ENCODE measurements around the gene ROR2. TPM values are rescaled to one million over a fixed set of nuclear protein-coding genes. Genes with fewer than 3 reads are reported as not detected.

The ROR2 gene
- total and polyA plus RNA-seq, 2 experiments from 2014 or later: 8.1 to 18.8 TPM

DNA sequence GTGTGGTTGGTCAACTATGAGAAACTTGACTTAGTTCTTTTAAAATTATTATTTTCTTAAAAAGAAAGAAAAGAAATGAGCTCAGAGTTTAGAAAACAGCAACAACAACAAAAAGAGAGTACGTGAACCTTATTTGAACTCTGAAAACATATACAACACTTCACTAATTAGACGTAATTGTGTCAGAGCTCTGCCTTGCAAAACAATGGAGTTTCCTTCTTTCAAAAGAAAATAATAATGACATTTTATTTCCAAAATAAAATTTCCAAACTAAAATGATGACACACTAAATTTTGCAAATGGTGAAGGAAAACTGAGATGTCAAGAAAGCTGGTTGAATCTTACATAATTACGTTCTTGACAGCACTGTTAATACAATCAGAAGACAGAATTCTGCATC is 15.4 kb downstream of the ROR2 start:
- Mint-ChIP-seq H3K9me3 (peaks cover 30% of the 10 kb centered on the region), H3K27me3 (ENCODE audit: insufficient read depth, low read depth, poor library complexity) (no peaks in the 10 kb centered on the region), H3K27ac (no peak overlapping the region), H3K4me1 (peaks cover 17% of the 10 kb centered on the region), H3K36me3 (ENCODE audit: low read depth) (peaks cover 23% of the 10 kb centered on the region), H3K4me3 (no peak overlapping the region)
- Histone ChIP-seq H3K36me3 (ENCODE audit: insufficient read depth) (peaks cover 5% of the 10 kb centered on the region; the same call in 1 of the 2 replicates), H3K4me2 (no peak overlapping the region), H3K27ac (ENCODE audit: low read depth) (no peak overlapping the region), H3F3A (replicated peaks; ENCODE audit: low read depth) (no peaks in the 10 kb centered on the region), H4K20me1 (replicated peaks; ENCODE audit: insufficient read depth) (0 out of 2 replicates have a peak, but pooled peaks cover 6% of the 10 kb centered on the region), H3K79me2 (replicated peaks; ENCODE audit: insufficient read depth) (peaks cover 32% of the 10 kb centered on the region), H3K4me1 (ENCODE audit: insufficient read depth) (0 out of 2 replicates have a peak, but pooled peaks cover 2% of the 10 kb centered on the region), H3K27me3 (ENCODE audit: insufficient read depth) (no peaks in the 10 kb centered on the region), H3K9me2 (ENCODE audit: insufficient read depth) (0 out of 2 replicates have a peak, but pooled peaks cover 3% of the 10 kb centered on the region), H2AFZ (no peak overlapping the region), H3K4me3 (no peak overlapping the region)
- ATAC-seq (no peak), DNase-seq (ENCODE audit: low spot score) (no peak)
- no peak for TF ChIP-seq EZH2phosphoT487 (IDR thresholded peaks at IDR 0.05; ENCODE audit: unreplicated experiment)
- TF ChIP-seq ZNF331 (CRISPR knock-in tag; IDR thresholded peaks at IDR 0.05; ENCODE audit: low read depth): no peak
- no peak for TF ChIP-seq ZNF114 (CRISPR knock-in tag; IDR thresholded peaks at IDR 0.05)
- TF ChIP-seq EZH2 (IDR thresholded peaks at IDR 0.05; ENCODE audit: low read depth, unreplicated experiment): no peak
- TF ChIP-seq, protein P1, sequence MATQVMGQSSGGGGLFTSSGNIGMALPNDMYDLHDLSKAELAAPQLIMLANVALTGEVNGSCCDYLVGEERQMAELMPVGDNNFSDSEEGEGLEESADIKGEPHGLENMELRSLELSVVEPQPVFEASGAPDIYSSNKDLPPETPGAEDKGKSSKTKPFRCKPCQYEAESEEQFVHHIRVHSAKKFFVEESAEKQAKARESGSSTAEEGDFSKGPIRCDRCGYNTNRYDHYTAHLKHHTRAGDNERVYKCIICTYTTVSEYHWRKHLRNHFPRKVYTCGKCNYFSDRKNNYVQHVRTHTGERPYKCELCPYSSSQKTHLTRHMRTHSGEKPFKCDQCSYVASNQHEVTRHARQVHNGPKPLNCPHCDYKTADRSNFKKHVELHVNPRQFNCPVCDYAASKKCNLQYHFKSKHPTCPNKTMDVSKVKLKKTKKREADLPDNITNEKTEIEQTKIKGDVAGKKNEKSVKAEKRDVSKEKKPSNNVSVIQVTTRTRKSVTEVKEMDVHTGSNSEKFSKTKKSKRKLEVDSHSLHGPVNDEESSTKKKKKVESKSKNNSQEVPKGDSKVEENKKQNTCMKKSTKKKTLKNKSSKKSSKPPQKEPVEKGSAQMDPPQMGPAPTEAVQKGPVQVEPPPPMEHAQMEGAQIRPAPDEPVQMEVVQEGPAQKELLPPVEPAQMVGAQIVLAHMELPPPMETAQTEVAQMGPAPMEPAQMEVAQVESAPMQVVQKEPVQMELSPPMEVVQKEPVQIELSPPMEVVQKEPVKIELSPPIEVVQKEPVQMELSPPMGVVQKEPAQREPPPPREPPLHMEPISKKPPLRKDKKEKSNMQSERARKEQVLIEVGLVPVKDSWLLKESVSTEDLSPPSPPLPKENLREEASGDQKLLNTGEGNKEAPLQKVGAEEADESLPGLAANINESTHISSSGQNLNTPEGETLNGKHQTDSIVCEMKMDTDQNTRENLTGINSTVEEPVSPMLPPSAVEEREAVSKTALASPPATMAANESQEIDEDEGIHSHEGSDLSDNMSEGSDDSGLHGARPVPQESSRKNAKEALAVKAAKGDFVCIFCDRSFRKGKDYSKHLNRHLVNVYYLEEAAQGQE (IDR thresholded peaks at IDR 0.05; ENCODE audit: unreplicated experiment): no peak
- TF ChIP-seq POLR2AphosphoS5 (IDR thresholded peaks at IDR 0.05; ENCODE audit: low read depth): no peak
- TF ChIP-seq, protein P2, sequence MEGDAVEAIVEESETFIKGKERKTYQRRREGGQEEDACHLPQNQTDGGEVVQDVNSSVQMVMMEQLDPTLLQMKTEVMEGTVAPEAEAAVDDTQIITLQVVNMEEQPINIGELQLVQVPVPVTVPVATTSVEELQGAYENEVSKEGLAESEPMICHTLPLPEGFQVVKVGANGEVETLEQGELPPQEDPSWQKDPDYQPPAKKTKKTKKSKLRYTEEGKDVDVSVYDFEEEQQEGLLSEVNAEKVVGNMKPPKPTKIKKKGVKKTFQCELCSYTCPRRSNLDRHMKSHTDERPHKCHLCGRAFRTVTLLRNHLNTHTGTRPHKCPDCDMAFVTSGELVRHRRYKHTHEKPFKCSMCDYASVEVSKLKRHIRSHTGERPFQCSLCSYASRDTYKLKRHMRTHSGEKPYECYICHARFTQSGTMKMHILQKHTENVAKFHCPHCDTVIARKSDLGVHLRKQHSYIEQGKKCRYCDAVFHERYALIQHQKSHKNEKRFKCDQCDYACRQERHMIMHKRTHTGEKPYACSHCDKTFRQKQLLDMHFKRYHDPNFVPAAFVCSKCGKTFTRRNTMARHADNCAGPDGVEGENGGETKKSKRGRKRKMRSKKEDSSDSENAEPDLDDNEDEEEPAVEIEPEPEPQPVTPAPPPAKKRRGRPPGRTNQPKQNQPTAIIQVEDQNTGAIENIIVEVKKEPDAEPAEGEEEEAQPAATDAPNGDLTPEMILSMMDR (conservative IDR thresholded peaks at IDR 0.05; ENCODE audit: low read depth in 2 of 2): no peak
- TF ChIP-seq, protein P3, sequence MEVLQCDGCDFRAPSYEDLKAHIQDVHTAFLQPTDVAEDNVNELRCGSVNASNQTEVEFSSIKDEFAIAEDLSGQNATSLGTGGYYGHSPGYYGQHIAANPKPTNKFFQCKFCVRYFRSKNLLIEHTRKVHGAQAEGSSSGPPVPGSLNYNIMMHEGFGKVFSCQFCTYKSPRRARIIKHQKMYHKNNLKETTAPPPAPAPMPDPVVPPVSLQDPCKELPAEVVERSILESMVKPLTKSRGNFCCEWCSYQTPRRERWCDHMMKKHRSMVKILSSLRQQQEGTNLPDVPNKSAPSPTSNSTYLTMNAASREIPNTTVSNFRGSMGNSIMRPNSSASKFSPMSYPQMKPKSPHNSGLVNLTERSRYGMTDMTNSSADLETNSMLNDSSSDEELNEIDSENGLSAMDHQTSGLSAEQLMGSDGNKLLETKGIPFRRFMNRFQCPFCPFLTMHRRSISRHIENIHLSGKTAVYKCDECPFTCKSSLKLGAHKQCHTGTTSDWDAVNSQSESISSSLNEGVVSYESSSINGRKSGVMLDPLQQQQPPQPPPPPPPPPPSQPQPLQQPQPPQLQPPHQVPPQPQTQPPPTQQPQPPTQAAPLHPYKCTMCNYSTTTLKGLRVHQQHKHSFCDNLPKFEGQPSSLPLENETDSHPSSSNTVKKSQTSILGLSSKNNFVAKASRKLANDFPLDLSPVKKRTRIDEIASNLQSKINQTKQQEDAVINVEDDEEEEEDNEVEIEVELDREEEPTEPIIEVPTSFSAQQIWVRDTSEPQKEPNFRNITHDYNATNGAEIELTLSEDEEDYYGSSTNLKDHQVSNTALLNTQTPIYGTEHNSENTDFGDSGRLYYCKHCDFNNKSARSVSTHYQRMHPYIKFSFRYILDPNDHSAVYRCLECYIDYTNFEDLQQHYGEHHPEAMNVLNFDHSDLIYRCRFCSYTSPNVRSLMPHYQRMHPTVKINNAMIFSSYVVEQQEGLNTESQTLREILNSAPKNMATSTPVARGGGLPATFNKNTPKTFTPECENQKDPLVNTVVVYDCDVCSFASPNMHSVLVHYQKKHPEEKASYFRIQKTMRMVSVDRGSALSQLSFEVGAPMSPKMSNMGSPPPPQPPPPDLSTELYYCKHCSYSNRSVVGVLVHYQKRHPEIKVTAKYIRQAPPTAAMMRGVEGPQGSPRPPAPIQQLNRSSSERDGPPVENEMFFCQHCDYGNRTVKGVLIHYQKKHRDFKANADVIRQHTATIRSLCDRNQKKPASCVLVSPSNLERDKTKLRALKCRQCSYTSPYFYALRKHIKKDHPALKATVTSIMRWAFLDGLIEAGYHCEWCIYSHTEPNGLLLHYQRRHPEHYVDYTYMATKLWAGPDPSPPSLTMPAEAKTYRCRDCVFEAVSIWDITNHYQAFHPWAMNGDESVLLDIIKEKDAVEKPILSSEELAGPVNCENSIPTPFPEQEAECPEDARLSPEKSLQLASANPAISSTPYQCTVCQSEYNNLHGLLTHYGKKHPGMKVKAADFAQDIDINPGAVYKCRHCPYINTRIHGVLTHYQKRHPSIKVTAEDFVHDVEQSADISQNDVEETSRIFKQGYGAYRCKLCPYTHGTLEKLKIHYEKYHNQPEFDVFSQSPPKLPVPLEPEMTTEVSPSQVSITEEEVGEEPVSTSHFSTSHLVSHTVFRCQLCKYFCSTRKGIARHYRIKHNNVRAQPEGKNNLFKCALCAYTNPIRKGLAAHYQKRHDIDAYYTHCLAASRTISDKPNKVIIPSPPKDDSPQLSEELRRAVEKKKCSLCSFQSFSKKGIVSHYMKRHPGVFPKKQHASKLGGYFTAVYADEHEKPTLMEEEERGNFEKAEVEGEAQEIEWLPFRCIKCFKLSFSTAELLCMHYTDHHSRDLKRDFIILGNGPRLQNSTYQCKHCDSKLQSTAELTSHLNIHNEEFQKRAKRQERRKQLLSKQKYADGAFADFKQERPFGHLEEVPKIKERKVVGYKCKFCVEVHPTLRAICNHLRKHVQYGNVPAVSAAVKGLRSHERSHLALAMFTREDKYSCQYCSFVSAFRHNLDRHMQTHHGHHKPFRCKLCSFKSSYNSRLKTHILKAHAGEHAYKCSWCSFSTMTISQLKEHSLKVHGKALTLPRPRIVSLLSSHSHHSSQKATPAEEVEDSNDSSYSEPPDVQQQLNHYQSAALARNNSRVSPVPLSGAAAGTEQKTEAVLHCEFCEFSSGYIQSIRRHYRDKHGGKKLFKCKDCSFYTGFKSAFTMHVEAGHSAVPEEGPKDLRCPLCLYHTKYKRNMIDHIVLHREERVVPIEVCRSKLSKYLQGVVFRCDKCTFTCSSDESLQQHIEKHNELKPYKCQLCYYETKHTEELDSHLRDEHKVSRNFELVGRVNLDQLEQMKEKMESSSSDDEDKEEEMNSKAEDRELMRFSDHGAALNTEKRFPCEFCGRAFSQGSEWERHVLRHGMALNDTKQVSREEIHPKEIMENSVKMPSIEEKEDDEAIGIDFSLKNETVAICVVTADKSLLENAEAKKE (CRISPR knock-in tag; IDR thresholded peaks at IDR 0.05): no peak
- no peak for TF ChIP-seq CREB1 (CRISPR knock-in tag; IDR thresholded peaks at IDR 0.05; ENCODE audit: low read depth)
- TF ChIP-seq JUNB (IDR thresholded peaks at IDR 0.05; ENCODE audit: unreplicated experiment): no peak
- TF ChIP-seq STAT1 (IDR thresholded peaks at IDR 0.05; ENCODE audit: unreplicated experiment): no peak
- no peak for TF ChIP-seq NANOG (IDR thresholded peaks at IDR 0.05; ENCODE audit: borderline replicate concordance)
- TF ChIP-seq, protein P4, sequence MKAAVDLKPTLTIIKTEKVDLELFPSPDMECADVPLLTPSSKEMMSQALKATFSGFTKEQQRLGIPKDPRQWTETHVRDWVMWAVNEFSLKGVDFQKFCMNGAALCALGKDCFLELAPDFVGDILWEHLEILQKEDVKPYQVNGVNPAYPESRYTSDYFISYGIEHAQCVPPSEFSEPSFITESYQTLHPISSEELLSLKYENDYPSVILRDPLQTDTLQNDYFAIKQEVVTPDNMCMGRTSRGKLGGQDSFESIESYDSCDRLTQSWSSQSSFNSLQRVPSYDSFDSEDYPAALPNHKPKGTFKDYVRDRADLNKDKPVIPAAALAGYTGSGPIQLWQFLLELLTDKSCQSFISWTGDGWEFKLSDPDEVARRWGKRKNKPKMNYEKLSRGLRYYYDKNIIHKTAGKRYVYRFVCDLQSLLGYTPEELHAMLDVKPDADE (IDR thresholded peaks at IDR 0.05): no peak

All from GM23338 (cell line).